HG03064 (cell line): Measurements from ENCODE around the gene ACTN1.
"Not testable (repeated sequence)": the region's sequence is repeated elsewhere in the genome, so short reads cannot be mapped to it uniquely, and the experiment has no call there.

Experiments
- ATAC-seq: cut with Tn5 transposase; IDR thresholded peaks from one replicate; pipeline ENCODE4 v1.9.1; 2021; ENCODE audit warnings: low read depth; ENCODE audit not compliant: unreplicated experiment

The ACTN1 gene

DNA sequence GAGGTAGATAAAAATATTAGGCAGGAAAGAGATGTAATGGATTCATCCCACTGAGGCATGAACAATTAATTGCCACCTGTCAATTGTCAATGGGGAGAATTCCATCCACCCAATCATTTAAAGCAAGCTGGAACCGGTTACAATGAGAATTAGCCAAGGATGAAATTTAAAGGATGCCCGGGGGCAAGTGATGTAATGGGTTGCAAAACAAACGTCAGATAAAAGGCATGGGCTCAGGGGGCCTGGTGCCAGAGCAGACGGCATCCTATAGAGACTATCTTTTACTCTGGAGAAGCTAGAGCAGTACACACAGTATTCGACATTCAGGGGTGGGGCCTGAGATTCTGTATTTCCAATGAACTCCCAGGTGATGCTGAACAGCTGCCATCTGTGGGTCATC lies 105.7 kb downstream of the ACTN1 start:
- no peak for ATAC-seq

DNA sequence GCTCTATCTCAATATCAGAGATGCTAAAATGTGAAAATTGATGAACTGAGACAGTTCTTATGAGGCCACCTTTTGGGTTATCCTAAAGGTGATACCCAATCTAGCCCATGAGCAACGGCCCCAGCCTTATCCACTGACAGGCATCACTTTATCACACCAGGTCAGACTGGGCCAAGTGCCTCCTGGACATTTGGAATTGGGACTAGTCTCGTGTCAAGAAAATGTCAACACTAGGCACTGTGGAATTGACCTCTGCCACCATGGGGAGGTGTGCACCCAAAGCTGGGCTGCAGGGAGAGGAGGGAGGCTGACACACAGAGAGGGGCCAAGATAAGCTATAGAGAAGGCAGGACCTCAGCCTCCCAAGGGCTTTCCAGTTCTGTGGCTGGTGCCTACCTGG lies 107.7 kb downstream of the ACTN1 start:
- ATAC-seq = no peak

DNA sequence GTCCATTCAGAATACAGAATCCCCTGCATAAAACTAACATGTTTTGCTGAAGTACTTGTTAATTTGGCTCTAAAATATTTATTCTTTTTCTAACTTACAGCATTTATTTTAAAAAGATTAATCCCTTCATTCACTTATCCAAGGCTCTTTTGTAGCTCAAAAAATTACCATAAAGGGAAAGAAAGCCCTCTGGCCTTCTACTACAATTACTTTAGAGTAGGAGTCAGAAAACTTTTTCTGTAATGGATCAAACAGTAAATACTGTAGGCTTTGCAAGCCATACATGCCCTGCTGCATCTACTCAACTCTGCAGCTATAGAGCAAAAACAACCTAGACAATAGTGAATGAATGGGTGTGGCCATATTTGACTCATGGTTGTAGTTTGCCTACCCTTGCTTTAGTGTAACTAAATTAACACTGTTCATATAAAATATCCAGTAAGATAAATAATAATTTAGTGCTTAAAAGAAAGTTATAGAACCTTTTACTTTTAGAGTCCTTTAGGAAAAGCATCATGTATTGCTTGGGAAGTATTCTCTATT lies 112.0 kb downstream of the ACTN1 start:
- no peak for ATAC-seq

DNA sequence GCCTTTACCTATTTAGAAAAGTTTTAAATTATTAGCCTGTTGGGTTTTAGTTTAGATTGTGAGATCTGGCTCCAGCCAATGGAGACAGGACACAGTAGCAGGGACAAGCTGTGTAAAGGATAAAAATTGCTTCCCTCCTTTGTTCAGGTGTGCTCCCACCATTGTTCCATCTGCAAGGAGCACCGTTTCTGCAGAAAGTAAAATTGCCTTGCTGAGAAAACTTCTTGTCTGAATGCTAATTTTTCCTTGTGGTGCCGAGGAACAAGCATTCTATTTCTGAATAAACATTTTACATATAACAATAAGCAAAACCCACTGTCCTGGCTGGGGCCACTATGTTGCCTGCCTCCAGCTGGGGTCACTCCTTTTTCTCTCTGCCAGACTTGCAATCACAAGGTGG lies 113.6 kb downstream of the ACTN1 start:
- ATAC-seq = no peak

DNA sequence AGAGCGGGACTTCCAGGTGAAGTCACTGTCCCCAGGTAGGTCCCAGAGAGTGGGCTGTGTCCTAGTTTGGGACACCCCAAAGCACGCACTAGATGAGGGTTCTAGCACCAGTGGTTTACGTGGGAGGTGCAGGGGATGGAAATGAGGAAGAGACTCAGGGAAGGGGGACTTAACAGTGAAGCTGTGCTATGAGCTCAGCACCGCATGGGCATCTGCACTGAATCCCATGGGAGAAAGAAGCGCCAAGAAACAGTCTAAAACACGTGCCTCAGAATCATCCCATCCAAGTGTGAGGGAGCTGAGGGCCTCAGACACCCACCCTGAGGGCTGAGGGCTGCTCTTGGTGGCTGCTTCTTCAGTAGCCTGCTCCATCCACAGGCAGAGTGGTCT lies 114.7 kb downstream of the ACTN1 start:
- no peak for ATAC-seq

DNA sequence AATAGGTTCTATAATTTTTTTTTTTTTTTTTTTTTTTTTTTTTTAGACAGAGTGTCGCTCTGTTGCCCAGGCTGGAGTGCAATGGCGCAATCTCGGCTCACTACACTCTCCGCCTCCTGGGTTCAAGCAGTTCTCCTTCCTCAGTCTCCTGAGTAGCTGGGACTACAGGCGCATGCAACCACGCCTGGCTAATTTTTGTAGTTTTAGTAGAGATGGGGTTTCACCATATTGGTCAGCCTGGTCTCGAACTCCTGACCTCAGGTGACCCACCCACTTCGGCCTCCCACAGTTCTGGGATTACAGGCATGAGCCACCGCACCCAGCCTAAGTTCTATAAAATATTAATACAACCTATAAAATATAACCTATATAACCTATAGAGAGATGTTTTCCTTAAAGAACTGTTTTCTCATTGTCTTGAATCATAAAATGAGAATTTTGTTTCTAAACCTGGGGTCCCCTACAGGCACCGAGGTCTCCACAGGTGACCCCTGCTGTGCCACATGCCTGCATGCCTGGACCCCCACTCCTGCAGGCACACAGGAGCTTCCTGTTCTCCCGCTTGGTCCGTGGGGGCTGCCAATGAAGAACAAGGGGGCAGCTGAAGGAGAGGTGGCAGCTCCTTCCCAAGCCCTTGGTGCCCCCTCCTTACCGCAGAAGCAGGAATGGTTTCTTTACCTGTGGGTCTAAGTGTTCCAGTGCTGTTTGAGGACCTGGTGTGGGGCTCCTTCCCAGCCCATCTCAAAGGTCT lies 115.3 kb downstream of the ACTN1 start:
- ATAC-seq = no peak

DNA sequence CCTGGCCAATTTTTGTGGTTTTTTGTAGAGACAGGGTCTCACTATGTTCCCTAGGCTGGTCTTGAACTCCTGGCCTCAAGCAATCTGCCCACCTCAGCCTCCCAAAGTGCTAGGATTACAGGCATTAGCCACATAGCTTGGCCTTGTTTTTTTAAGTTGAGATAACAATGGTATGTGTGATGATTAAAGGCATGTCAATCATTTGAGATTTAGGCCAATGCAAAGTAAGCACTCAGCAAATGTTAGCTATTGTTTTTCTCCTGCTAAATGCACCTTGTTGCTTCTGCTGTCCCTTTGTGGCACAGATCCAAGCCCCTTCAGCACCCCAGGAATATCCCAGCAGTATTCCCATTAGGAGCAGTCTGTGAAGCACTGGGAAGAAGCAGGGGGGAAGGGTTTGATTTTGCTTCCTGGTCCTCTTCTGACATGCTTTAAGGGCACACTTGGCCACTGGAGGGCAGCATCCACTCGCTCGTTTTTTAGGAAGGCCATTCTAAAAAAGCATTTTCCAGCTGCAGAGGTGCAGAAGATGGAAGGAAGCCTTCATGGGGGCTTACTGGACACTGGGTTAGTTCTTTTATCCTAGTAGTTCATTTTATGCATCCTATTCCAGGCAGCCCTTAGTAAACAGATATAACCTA lies 116.0 kb downstream of the ACTN1 start:
- ATAC-seq = no peak

DNA sequence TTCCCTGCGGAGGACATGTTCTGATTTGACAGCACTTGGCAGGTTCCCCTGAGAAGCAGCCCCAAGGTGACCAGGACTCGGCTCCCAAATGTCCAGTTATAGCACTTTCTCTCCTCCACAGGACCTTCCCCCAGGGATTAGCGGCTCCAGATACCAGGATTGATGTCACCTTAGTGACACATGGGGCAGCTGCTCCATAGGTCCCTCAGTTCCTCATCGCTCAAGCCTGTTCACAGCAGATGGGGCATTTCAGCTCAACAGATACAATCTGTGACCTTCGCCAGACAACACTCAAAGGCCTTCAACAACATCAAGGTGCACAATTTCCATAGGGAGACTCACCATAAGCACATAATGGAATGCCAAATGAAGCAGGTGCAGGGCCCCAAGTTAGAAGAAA lies 118.3 kb downstream of the ACTN1 start:
- ATAC-seq = no peak

GRCh38 chr14:68857516-68858070 lies 121.5 kb downstream of the ACTN1 start:
- no peak for ATAC-seq

GRCh38 chr14:68856572-68856971 lies 122.5 kb downstream of the ACTN1 start:
- ATAC-seq = no peak

GRCh38 chr14:68854421-68854820 lies 124.7 kb downstream of the ACTN1 start:
- ATAC-seq = no peak

DNA sequence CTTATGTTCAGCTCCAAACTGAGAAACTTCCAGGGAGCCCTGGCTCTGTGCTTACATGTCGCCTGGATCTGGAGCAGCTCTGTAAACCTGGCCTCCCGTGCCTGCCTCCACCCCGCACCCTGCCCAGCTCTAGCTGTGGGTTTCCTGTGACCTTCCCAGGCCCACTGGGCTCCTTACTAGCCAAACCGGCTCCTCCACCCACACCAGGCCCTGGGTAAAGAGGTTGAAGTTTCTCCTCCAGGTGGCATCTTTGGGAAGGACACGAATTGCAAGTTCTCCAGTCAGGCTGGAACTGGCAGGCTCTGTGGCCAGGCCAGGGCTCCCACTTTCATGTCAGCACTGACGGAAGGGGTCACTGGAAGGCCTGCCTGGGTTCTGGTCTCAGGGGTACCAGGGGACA lies 125.4 kb downstream of the ACTN1 start:
- no peak for ATAC-seq

- ATAC-seq = not testable (repeated sequence)
Observed at GRCh38 chr14:68852493-68852892, 126.6 kb downstream of the ACTN1 start.

- no peak for ATAC-seq
Observed at GRCh38 chr14:68851078-68851477, 128.0 kb downstream of the ACTN1 start.

- no peak for ATAC-seq
Observed at GRCh38 chr14:68849416-68849815, 129.7 kb downstream of the ACTN1 start.

GRCh38 chr14:68848253-68848652 lies 130.8 kb downstream of the ACTN1 start:
- no peak for ATAC-seq

- not testable (repeated sequence) for ATAC-seq
Observed at GRCh38 chr14:68847640-68848039, 131.5 kb downstream of the ACTN1 start.

GRCh38 chr14:68846466-68846865 lies 132.6 kb downstream of the ACTN1 start:
- ATAC-seq = no peak

GRCh38 chr14:68844210-68844545 lies 134.9 kb downstream of the ACTN1 start:
- no peak for ATAC-seq

DNA sequence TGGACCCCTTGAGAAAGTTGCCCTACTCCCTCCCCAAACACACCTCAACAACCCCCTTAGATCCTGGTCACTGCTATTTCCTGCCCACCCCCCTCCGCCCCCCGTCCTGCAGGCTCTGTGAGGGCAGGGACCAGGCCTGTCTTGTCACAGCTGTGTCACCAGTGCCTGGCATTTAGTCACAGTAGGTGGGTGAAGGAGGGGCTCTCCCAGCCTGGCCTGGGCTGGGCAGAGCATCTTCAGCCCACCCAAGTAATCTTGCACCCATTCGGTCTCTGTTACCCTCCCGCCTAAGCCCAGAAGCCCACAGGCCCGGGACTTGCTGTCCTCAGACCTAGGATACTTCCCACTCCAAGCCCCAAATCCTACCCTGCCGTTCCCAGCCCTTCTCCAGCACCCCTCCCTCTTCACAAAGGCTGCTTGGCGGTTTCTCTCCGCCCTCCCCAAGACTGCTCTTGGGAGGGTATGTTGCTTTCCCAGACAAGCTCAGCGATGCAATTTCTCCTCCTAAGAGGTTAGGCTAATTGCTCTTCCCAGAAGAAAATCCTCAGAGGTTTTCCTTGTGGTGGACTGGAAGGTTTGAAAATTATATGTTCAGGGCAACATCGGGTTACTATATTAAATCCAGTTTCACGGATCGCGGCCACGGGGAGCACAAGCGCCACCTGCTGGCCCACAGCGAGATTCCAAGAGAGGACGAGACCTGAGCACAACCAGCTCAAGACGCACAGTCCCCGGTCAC lies 135.5 kb downstream of the ACTN1 start:
- no peak for ATAC-seq

GRCh38 chr14:68842298-68842697 lies 136.8 kb downstream of the ACTN1 start:
- ATAC-seq = no peak
